HepG2 (cell line): ENCODE measurements around the gene GCHFR. TPM values are rescaled to one million over a fixed set of nuclear protein-coding genes. Genes with fewer than 3 reads are reported as not detected.

Experiments used
- ARNT2 ChIP-seq: sonication (generic); formaldehyde crosslinking; IDR thresholded peaks from 2 replicates; pipeline ENCODE4 v1.8.0; 2022; ENCODE audit warnings: mild to moderate bottlenecking, low read depth, missing genetic modification reagents, moderate library complexity
- CEBPG ChIP-seq: IDR thresholded peaks from 2 replicates; pipeline ENCODE4 v1.6.1; 2016
- CREB1 ChIP-seq, 2 experiments: fragments of 450-650 bp in 1 of 2; IDR thresholded peaks; 2 replicates each; pipeline ENCODE4 v1.6.1; 2016 to 2017; ENCODE audit warnings: control low read depth in 1 of 2, mild to moderate bottlenecking in 1 of 2, missing compliant biosample characterization in 1 of 2, missing genetic modification characterization in 1 of 2
- FOXA3 ChIP-seq: IDR thresholded peaks from 2 replicates; pipeline ENCODE4 v1.6.1; 2016; ENCODE audit warnings: missing genetic modification reagents, missing compliant biosample characterization
- HNRNPH1 ChIP-seq: fragments of 200-400 bp; formaldehyde crosslinking; optimal IDR thresholded peaks from 2 replicates; pipeline ENCODE3; 2017; ENCODE audit warnings: mild to moderate bottlenecking, low read depth, low read length
- KDM3A ChIP-seq: IDR thresholded peaks from 2 replicates; pipeline ENCODE4 v1.6.1; 2018; ENCODE audit warnings: low read depth, missing compliant biosample characterization
- KDM4B ChIP-seq: sonication (generic); formaldehyde crosslinking; IDR thresholded peaks from 2 replicates; pipeline ENCODE4 v1.4.0; 2020; ENCODE audit warnings: missing genetic modification reagents
- MAZ ChIP-seq, 2 experiments: sonication (generic) in 1 of 2; formaldehyde crosslinking in 1 of 2; IDR thresholded peaks; 2 replicates each; pipeline versions ENCODE4 v1.5.0 to v1.6.1; 2012 to 2020; ENCODE audit warnings: low read depth in 2 of 2, mild to moderate bottlenecking in 2 of 2, borderline replicate concordance in 1 of 2, improper control_type of control experiment in 1 of 2, low read length in 1 of 2, missing genetic modification reagents in 1 of 2, moderate library complexity in 1 of 2
- MLLT10 ChIP-seq: sonication (generic); formaldehyde crosslinking; IDR thresholded peaks from 2 replicates; pipeline ENCODE4 v1.4.0; 2020; ENCODE audit warnings: missing genetic modification reagents
- NFE2 ChIP-seq: sonication (generic); formaldehyde crosslinking; IDR thresholded peaks from 2 replicates; pipeline ENCODE4 v1.4.0; 2020; ENCODE audit warnings: missing genetic modification reagents
- PHF20 ChIP-seq: sonication (generic); formaldehyde crosslinking; IDR thresholded peaks from 2 replicates; pipeline ENCODE4 v1.5.0; 2020; ENCODE audit warnings: mild to moderate bottlenecking, missing genetic modification reagents
- RBM22 ChIP-seq: fragments of 200-400 bp; formaldehyde crosslinking; optimal IDR thresholded peaks from 2 replicates; pipeline ENCODE3; 2017; ENCODE audit warnings: mild to moderate bottlenecking, low read length, moderate library complexity
- RFX3 ChIP-seq: IDR thresholded peaks from 2 replicates; pipeline ENCODE4 v1.6.1; 2016; ENCODE audit warnings: missing biosample characterization, missing genetic modification reagents
- SMAD3 ChIP-seq: sonication (generic); formaldehyde crosslinking; IDR thresholded peaks from 2 replicates; pipeline ENCODE4 v1.4.0; 2020; ENCODE audit warnings: missing genetic modification reagents
- SP5 ChIP-seq: IDR thresholded peaks from 2 replicates; pipeline ENCODE4 v1.6.1; 2016; ENCODE audit warnings: low read depth, borderline replicate concordance
- SPEN ChIP-seq: sonication (generic); formaldehyde crosslinking; IDR thresholded peaks from 2 replicates; pipeline ENCODE4 v1.5.1; 2020; ENCODE audit warnings: low read depth, mild to moderate bottlenecking, missing genetic modification reagents
- ZNF10 ChIP-seq: sonication (generic); formaldehyde crosslinking; IDR thresholded peaks from 2 replicates; pipeline ENCODE4 v1.4.0; 2020; ENCODE audit warnings: mild to moderate bottlenecking, low read depth, missing genetic modification reagents, borderline replicate concordance
- ZNF230 ChIP-seq: sonication (generic); formaldehyde crosslinking; IDR thresholded peaks from 2 replicates; pipeline ENCODE4 v1.4.0; 2020; ENCODE audit warnings: mild to moderate bottlenecking, missing genetic modification reagents
- ZNF619 ChIP-seq: sonication (generic); formaldehyde crosslinking; IDR thresholded peaks from 2 replicates; pipeline ENCODE4 v1.4.0; 2020; ENCODE audit warnings: mild to moderate bottlenecking, missing genetic modification reagents
- ZNF713 ChIP-seq: sonication (generic); formaldehyde crosslinking; IDR thresholded peaks from 2 replicates; pipeline ENCODE4 v1.4.0; 2020; ENCODE audit warnings: mild to moderate bottlenecking, missing genetic modification reagents
- polyA plus RNA-seq, 8 experiments: library from polyadenylated mRNA; depleted of rRNA in 3 of 8; stranded (reverse) in 7 of 8; unstranded in 1 of 8; fragments of >200 nt; fragmentation: Illumina TruSeq in 4 of 8; extraction: Trizol in 4 of 8; gene quantifications; 2 replicates each; pipeline versions ENCODE4 v1.2.1 to v1.2.3, GENCODE V29; 2011 to 2016; ENCODE audit warnings: low read depth in 4 of 8, missing spikeins in 1 of 8, mixed read lengths in 1 of 8; ENCODE audit not compliant: insufficient read depth in 1 of 8
- total RNA-seq, 5 experiments: library from RNA; depleted of rRNA; stranded (reverse); fragments of >200 nt; fragmentation: Illumina TruSeq; extraction: Trizol; gene quantifications; 2 replicates each; pipeline ENCODE4 v1.2.3, GENCODE V29; 2016; ENCODE audit warnings: low read depth in 1 of 5
- TF ChIP-seq, protein P1 (sequence below): IDR thresholded peaks from 2 replicates; pipeline ENCODE4 v1.6.1; 2016; ENCODE audit warnings: low read depth, control low read depth
- TF ChIP-seq, protein P2 (sequence below): sonication (generic); formaldehyde crosslinking; IDR thresholded peaks from 2 replicates; pipeline ENCODE4 v1.8.0; 2022; ENCODE audit warnings: missing genetic modification reagents, mild to moderate bottlenecking, moderate library complexity, borderline replicate concordance
- TF ChIP-seq, protein P3 (sequence below): sonication (generic); formaldehyde crosslinking; IDR thresholded peaks from 2 replicates; pipeline ENCODE4 v1.4.0; 2020; ENCODE audit warnings: mild to moderate bottlenecking, missing genetic modification reagents
- TF ChIP-seq, protein P4 (sequence below): sonication (generic); formaldehyde crosslinking; IDR thresholded peaks from 2 replicates; pipeline ENCODE4 v1.8.1; 2023; ENCODE audit warnings: mild to moderate bottlenecking, missing genetic modification reagents, borderline replicate concordance

The GCHFR gene
- total and polyA plus RNA-seq, 2 of the 13 experiments (the other 11 are each of a cell fraction or from before 2014, with no cell fraction given): 51.5 to 92.4 TPM

DNA sequence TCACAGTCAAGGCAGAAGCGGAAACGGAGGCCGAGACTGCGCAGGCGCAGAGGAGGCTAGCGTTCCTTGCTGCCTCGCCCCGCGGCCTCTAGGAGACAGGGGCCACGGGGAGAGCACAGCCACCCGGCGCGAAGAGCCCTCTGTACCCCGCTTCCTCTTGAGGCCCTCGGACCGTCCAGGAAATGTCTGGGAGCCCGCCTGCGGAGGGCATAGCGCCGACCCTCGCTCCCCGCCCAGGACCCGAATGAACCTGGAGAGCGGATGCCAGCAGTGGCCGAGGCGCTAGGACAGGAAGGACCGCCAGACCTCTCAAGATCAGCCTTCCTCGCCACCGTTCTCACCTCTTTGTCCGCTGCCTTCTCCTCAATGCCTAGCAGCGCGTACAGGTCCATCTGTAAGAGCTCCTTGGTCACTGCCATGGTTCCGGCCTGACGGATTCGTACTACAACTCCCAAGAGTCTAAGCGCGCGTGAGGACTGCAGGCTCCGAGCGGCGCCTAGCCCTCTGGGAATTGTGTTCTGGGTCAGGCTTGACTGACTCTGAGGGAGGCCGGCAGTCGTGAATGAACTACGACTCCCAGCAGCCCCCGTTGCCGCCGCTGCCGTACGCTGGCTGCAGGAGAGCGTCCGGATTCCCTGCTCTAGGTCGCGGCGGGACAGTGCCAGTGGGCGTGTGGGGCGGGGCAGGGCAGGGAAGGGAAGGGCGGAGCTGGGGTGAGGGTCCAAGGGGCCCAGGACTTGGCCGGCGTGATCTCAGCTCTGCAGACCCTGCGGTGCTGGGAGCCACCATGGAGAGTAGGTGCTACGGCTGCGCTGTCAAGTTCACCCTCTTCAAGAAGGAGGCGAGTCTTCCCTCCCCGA is 43.4 kb downstream of the GCHFR start, which contains the start of the genes DNAJC17 and ZFYVE19 (continued):
- TF ChIP-seq FOXA3 (CRISPR knock-in tag) (peak; percentile 9; the same call in 1 of the 2 replicates), RBM22 (no peak), ZNF230 (CRISPR knock-in tag) (peak; percentile 55), MAZ (IDR thresholded peaks at IDR 0.05; ENCODE audit: borderline replicate concordance, low read depth, low read length) (no peak), MAZ (CRISPR knock-in tag; IDR thresholded peaks at IDR 0.05; ENCODE audit: low read depth) (peak; percentile 59; the same call in 1 of the 2 replicates), CREB1 (IDR thresholded peaks at IDR 0.05) (peak; percentile 75), CREB1 (CRISPR knock-in tag; IDR thresholded peaks at IDR 0.05) (peak; percentile 93), RFX3 (CRISPR knock-in tag) (no peak), ZNF713 (0 out of 2 replicates have a peak, but pooled peaks have one; percentile 5), KDM4B (CRISPR knock-in tag) (peak; percentile 23; the same call in 1 of the 2 replicates), KDM3A (CRISPR knock-in tag) (peak; percentile 53; the same call in 1 of the 2 replicates), PHF20 (CRISPR knock-in tag) (peak; percentile 66; the same call in 1 of the 2 replicates), SP5 (CRISPR knock-in tag) (peak; percentile 95), ARNT2 (CRISPR knock-in tag) (peak; percentile 73; the same call in 1 of the 2 replicates), HNRNPH1 (peak; percentile 35), SPEN (CRISPR knock-in tag) (peak; percentile 54), ZNF619 (peak; percentile 74), MLLT10 (CRISPR knock-in tag) (no peak), ZNF10 (CRISPR knock-in tag) (no peak), SMAD3 (peak; percentile 48; the same call in 1 of the 2 replicates), NFE2 (CRISPR knock-in tag) (no peak), CEBPG (no peak)
- TF ChIP-seq, protein P1, sequence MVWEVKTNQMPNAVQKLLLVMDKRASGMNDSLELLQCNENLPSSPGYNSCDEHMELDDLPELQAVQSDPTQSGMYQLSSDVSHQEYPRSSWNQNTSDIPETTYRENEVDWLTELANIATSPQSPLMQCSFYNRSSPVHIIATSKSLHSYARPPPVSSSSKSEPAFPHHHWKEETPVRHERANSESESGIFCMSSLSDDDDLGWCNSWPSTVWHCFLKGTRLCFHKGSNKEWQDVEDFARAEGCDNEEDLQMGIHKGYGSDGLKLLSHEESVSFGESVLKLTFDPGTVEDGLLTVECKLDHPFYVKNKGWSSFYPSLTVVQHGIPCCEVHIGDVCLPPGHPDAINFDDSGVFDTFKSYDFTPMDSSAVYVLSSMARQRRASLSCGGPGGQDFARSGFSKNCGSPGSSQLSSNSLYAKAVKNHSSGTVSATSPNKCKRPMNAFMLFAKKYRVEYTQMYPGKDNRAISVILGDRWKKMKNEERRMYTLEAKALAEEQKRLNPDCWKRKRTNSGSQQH (CRISPR knock-in tag): no peak; the same call in 1 of the 2 replicates
- TF ChIP-seq, protein P2, sequence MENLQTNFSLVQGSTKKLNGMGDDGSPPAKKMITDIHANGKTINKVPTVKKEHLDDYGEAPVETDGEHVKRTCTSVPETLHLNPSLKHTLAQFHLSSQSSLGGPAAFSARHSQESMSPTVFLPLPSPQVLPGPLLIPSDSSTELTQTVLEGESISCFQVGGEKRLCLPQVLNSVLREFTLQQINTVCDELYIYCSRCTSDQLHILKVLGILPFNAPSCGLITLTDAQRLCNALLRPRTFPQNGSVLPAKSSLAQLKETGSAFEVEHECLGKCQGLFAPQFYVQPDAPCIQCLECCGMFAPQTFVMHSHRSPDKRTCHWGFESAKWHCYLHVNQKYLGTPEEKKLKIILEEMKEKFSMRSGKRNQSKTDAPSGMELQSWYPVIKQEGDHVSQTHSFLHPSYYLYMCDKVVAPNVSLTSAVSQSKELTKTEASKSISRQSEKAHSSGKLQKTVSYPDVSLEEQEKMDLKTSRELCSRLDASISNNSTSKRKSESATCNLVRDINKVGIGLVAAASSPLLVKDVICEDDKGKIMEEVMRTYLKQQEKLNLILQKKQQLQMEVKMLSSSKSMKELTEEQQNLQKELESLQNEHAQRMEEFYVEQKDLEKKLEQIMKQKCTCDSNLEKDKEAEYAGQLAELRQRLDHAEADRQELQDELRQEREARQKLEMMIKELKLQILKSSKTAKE (CRISPR knock-in tag): no peak
- TF ChIP-seq, protein P3, sequence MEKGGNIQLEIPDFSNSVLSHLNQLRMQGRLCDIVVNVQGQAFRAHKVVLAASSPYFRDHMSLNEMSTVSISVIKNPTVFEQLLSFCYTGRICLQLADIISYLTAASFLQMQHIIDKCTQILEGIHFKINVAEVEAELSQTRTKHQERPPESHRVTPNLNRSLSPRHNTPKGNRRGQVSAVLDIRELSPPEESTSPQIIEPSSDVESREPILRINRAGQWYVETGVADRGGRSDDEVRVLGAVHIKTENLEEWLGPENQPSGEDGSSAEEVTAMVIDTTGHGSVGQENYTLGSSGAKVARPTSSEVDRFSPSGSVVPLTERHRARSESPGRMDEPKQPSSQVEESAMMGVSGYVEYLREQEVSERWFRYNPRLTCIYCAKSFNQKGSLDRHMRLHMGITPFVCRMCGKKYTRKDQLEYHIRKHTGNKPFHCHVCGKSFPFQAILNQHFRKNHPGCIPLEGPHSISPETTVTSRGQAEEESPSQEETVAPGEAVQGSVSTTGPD (CRISPR knock-in tag): no peak
- TF ChIP-seq, protein P4, sequence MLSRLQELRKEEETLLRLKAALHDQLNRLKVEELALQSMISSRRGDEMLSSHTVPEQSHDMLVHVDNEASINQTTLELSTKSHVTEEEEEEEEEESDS: no peak
